GM12892 (cell line): Measurements from ENCODE around the gene GPNMB.

Source experiments
- POLR2A ChIP-seq: IDR thresholded peaks from 2 replicates; pipeline ENCODE4 v1.6.1; 2011; ENCODE audit warnings: low read depth, low read length, control low read depth
- POLR2AphosphoS5 ChIP-seq: IDR thresholded peaks from 2 replicates; pipeline ENCODE4 v1.6.1; 2011; ENCODE audit warnings: low read depth, low read length, control low read depth
- TAF1 ChIP-seq: IDR thresholded peaks from 2 replicates; pipeline ENCODE4 v1.6.1; 2011; ENCODE audit warnings: low read depth, mild to moderate bottlenecking, control low read depth, low read length, borderline replicate concordance

- TF ChIP-seq POLR2A (no peak), POLR2AphosphoS5 (no peak), TAF1 (no peak)
Measured at GRCh38 chr7:23207021-23207420, 39.6 kb upstream of the GPNMB start.
